DND-41 (cell line): Measurements from ENCODE around the gene PYGL.

Source experiments
- ATAC-seq: fragments of 200-7000 bp; cut with Tn5 transposase; 3 replicates; pipeline ENCODE4 v1.9.1; 2021; ENCODE audit warnings: low read depth; ENCODE audit not compliant: insufficient read depth
- DNase-seq: peaks from one replicate; pipeline ENCODE4 v3.0.0-alpha.2; 2020
- H2AFZ ChIP-seq: 2 replicates; pipeline ENCODE4 v1.6.0; 2012; ENCODE audit warnings: low read depth, low read length
- H3K27ac ChIP-seq: 2 replicates; pipeline ENCODE4 v1.5.1; 2012; ENCODE audit warnings: low read length, inconsistent platforms
- H3K27me3 ChIP-seq: fragments of 200-600 bp; sonication (generic); 2 replicates; pipeline ENCODE4 v1.6.0; 2012; ENCODE audit warnings: low read length, mild to moderate bottlenecking, inconsistent platforms; ENCODE audit not compliant: insufficient read depth, poor library complexity
- H3K36me3 ChIP-seq: 2 replicates; pipeline ENCODE4 v1.5.1; 2012; ENCODE audit warnings: low read length, inconsistent platforms; ENCODE audit not compliant: insufficient read depth
- H3K4me1 ChIP-seq: 2 replicates; pipeline ENCODE4 v1.5.1; 2012; ENCODE audit warnings: mild to moderate bottlenecking, low read length; ENCODE audit not compliant: insufficient read depth
- H3K4me2 ChIP-seq: 2 replicates; pipeline ENCODE4 v1.6.0; 2012; ENCODE audit warnings: mild to moderate bottlenecking, moderate library complexity, low read length, inconsistent platforms; ENCODE audit not compliant: insufficient read depth
- H3K4me3 ChIP-seq, 2 experiments: fragments of 200-600 bp in 1 of 2; shearing (Covaris generic) in 1 of 2; 2 replicates each; pipeline ENCODE4 v1.5.1; 2012 to 2016; ENCODE audit warnings: inconsistent platforms in 2 of 2, low read length in 2 of 2, mild to moderate bottlenecking in 2 of 2, low read depth in 1 of 2, moderate library complexity in 1 of 2
- H3K79me2 ChIP-seq: 2 replicates; pipeline ENCODE4 v1.6.0; 2012; ENCODE audit warnings: low read length, inconsistent platforms; ENCODE audit not compliant: insufficient read depth
- H3K9ac ChIP-seq: 2 replicates; pipeline ENCODE4 v1.6.0; 2012; ENCODE audit warnings: low read depth, mild to moderate bottlenecking, inconsistent platforms, low read length, moderate library complexity
- H3K9me3 ChIP-seq: 2 replicates; pipeline ENCODE4 v1.5.1; 2012; ENCODE audit warnings: low read length, moderate library complexity, mild to moderate bottlenecking, inconsistent platforms; ENCODE audit not compliant: insufficient read depth, severe bottlenecking
- H4K20me1 ChIP-seq: 2 replicates; pipeline ENCODE4 v1.6.0; 2012; ENCODE audit warnings: low read length; ENCODE audit not compliant: insufficient read depth
- CTCF ChIP-seq: IDR thresholded peaks from 2 replicates; pipeline ENCODE4 v1.5.1; 2012; ENCODE audit warnings: borderline replicate concordance, low read length, moderate library complexity, mild to moderate bottlenecking; ENCODE audit not compliant: poor library complexity, severe bottlenecking; ENCODE audit errors: extremely low read depth
- EZH2 ChIP-seq: IDR thresholded peaks from 3 replicates; pipeline ENCODE4 v1.6.1; 2012; ENCODE audit warnings: borderline replicate concordance, low read depth, mild to moderate bottlenecking, moderate library complexity, low read length, inconsistent platforms; ENCODE audit not compliant: severe bottlenecking

The PYGL gene

GRCh38 chr14:50979941-50980850 is 35.9 kb upstream of the PYGL start:
- Histone ChIP-seq H3K9me3 (no peaks in the 10 kb centered on the region), H2AFZ (no peak overlapping the region), H3K4me1 (no peaks in the 10 kb centered on the region), H3K27ac (no peak overlapping the region), H3K36me3 (peaks cover 3% of the 10 kb centered on the region; the same call in 1 of the 2 replicates), H3K79me2 (no peaks in the 10 kb centered on the region), H3K4me2 (no peak overlapping the region), H3K4me3 (no peak overlapping the region), H4K20me1 (no peaks in the 10 kb centered on the region), H3K27me3 (no peaks in the 10 kb centered on the region), H3K9ac (no peak overlapping the region)
- ATAC-seq (no peak), DNase-seq (no peak)
- no peak for TF ChIP-seq CTCF
- TF ChIP-seq EZH2, result no peak

DNA sequence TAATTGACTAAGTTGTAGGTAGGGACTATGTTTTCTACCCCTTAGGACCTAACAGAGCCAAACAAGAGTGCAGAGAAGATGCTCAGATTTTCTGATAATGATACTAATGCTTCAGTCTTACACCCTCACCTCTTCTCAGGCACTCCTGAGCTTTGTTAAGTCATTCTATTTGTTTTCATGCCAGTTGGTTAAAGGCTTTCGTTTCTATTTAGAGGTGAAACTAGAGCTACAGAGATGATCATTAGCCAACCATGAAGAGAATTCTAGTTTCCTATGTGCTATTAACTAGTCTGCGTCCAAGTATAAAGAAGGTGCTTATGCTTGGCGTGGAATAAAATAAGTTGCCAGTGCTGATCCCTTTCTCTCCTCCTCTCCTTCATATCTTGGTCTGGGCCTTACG is 34.6 kb upstream of the PYGL start:
- H2AFZ ChIP-seq, result no peak overlapping the region
- no peak overlapping the region for H3K27ac ChIP-seq
- no peaks in the 10 kb centered on the region for H3K9me3 ChIP-seq
- no peak overlapping the region for H3K4me3 ChIP-seq
- no peak overlapping the region for H3K9ac ChIP-seq
- H3K27me3 ChIP-seq, result no peaks in the 10 kb centered on the region
- no peaks in the 10 kb centered on the region for H3K79me2 ChIP-seq
- H3K36me3 ChIP-seq, result peaks cover 3% of the 10 kb centered on the region; the same call in 1 of the 2 replicates
- TF ChIP-seq CTCF, result no peak
- no peak for TF ChIP-seq EZH2
- DNase-seq (no peak), ATAC-seq (no peak)
- no peaks in the 10 kb centered on the region for H4K20me1 ChIP-seq
- H3K4me1 ChIP-seq, result no peaks in the 10 kb centered on the region
- no peak overlapping the region for H3K4me2 ChIP-seq

DNA sequence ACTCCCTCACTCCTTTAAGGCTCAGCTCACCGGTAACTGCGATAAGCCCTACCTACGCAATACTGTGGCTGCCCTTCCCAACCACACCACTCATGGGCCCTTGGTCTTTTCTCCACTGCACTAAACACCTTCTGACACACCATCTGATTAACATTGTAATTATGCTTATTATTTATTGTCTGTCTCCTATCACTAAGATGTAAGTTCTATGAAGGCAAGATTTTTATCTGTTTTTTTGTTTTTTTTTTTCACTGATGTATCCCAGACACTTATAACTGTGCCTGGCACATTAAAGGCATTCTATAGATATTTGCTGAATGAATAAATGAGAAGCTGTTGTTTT is 34.2 kb upstream of the PYGL start:
- Histone ChIP-seq H3K4me2 (no peak overlapping the region), H3K9me3 (no peaks in the 10 kb centered on the region), H3K79me2 (no peaks in the 10 kb centered on the region), H2AFZ (no peak overlapping the region), H3K4me3 (no peak overlapping the region), H3K4me1 (no peaks in the 10 kb centered on the region), H4K20me1 (no peaks in the 10 kb centered on the region), H3K27me3 (no peaks in the 10 kb centered on the region), H3K9ac (no peak overlapping the region), H3K36me3 (peaks cover 3% of the 10 kb centered on the region; the same call in 1 of the 2 replicates), H3K27ac (no peak overlapping the region)
- DNase-seq (no peak), ATAC-seq (no peak)
- TF ChIP-seq EZH2, result no peak
- TF ChIP-seq CTCF, result no peak
